Large intestine (tissue), 3 donors: ENCODE measurements around the gene TPD52L1. TPM values are rescaled to one million over a fixed set of nuclear protein-coding genes. Genes with fewer than 3 reads are reported as not detected.
A peak's percentile ranks its signal among the peaks of the same experiment; 100 is the strongest.

Experiments used
- DNase-seq, 2 donors: peaks; one replicate each; pipeline versions ENCODE4 v3.0.0 to v3.0.0-alpha.2; 2013
- H3K27ac ChIP-seq: one replicate; pipeline ENCODE4 v1.5.1; 2013; ENCODE audit warnings: low read length
- H3K27me3 ChIP-seq: 2 replicates; pipeline ENCODE4 v1.6.1; 2013; ENCODE audit warnings: low read length; ENCODE audit not compliant: control insufficient read depth, insufficient read depth
- H3K36me3 ChIP-seq: 2 replicates; pipeline ENCODE4 v1.6.1; 2013; ENCODE audit warnings: low read length; ENCODE audit not compliant: control insufficient read depth, insufficient read depth
- H3K4me1 ChIP-seq: one replicate; pipeline ENCODE4 v1.6.1; 2013; ENCODE audit warnings: low read length; ENCODE audit not compliant: control insufficient read depth, insufficient read depth
- H3K4me3 ChIP-seq: one replicate; pipeline ENCODE4 v1.5.1; 2013; ENCODE audit warnings: low read length
- H3K9me3 ChIP-seq: one replicate; pipeline ENCODE4 v1.6.1; 2013; ENCODE audit warnings: mild to moderate bottlenecking, low read depth, low read length, moderate library complexity; ENCODE audit not compliant: control insufficient read depth
- WGBS: methylation state at CpG from one replicate; pipeline ENCODE4 v1.1.5; 2013; ENCODE audit warnings: low lambda C conversion rate; ENCODE audit not compliant: insufficient coverage; 5-methylcytosine and 5-hydroxymethylcytosine counted together
- polyA plus RNA-seq: library from polyadenylated mRNA; unstranded; fragments of 120-200 nt; gene quantifications from one replicate; pipeline ENCODE4 v1.2.1, GENCODE V29; 2013

Gene TPD52L1
- polyA plus RNA-seq, 1 donor, result 53.4 TPM

GRCh38 chr6:125129354-125129753 is 24.2 kb upstream of the TPD52L1 start:
- no peak overlapping the region for H3K27ac ChIP-seq
- H3K4me1 ChIP-seq, result no peaks in the 10 kb centered on the region
- DNase-seq, result no peak
- H3K4me3 ChIP-seq, result no peak overlapping the region
- no peaks in the 10 kb centered on the region for H3K36me3 ChIP-seq
- WGBS, result 73% methylated on average over 4 of the region's 4 CpGs
- peaks cover 6% of the 10 kb centered on the region for H3K9me3 ChIP-seq
- no peaks in the 10 kb centered on the region for H3K27me3 ChIP-seq

- no CpG with 5 or more reads among the region's 1 CpG for WGBS
- DNase-seq, result no peak
These were observed 21.5 kb upstream of the TPD52L1 start for GRCh38 chr6:125132058-125132457.

GRCh38 chr6:125136378-125136777 is 17.2 kb upstream of the TPD52L1 start:
- Histone ChIP-seq H3K36me3 (no peaks in the 10 kb centered on the region), H3K9me3 (no peaks in the 10 kb centered on the region), H3K27ac (no peak overlapping the region), H3K4me3 (no peak overlapping the region), H3K4me1 (no peaks in the 10 kb centered on the region), H3K27me3 (no peaks in the 10 kb centered on the region)
- no peak for DNase-seq
- no CpG with 5 or more reads among the region's 3 CpGs for WGBS

More at GRCh38 chr6:125132058-125132457, 21.5 kb upstream of the TPD52L1 start:
- Histone ChIP-seq H3K4me1 (no peaks in the 10 kb centered on the region), H3K9me3 (no peaks in the 10 kb centered on the region), H3K27ac (no peak overlapping the region), H3K4me3 (no peak overlapping the region), H3K27me3 (no peaks in the 10 kb centered on the region), H3K36me3 (no peaks in the 10 kb centered on the region)

DNA sequence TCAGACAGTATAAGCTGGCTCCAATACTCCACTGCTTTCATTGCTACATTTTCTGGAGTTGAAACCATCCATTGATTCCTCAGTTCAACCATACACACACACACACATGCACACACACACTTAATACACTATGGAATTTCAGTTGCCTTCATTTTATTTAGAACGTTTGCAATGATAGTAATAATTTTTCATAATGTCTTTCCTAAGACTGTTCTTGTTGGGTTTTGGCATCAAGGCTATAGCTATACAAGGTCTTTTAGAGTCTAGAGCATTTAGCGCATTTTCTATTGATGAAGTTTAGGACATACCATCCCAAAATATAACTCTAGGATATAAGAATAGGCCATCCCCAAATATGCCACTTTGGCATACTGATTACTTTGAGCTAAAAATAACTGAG is 15.5 kb upstream of the TPD52L1 start:
- Histone ChIP-seq H3K4me3 (no peak overlapping the region), H3K9me3 (no peaks in the 10 kb centered on the region), H3K4me1 (no peaks in the 10 kb centered on the region), H3K27ac (no peak overlapping the region), H3K27me3 (no peaks in the 10 kb centered on the region), H3K36me3 (no peaks in the 10 kb centered on the region)
- WGBS, result 100% methylated on average over 1 of the region's 2 CpGs
- no peak for DNase-seq

DNA sequence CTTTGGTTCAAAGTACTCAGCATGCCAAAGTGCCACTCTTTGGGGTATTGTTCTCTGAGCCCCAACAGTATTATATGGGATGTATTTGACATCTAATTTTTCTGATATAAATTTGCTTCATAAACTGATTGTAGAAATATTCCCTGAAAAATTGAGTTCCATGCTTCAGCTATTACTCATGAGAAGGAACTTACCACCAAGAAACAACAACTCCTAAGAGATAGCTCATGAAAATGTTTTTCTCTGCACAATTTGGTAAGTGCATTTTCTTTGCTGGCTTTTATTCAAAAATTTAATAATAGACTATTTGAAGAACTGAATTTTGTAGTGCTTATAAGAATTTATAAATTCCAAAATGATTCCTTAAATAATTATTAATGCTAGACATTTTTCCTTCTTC is 12.8 kb upstream of the TPD52L1 start:
- no peak for DNase-seq
- H3K27me3 ChIP-seq, result no peaks in the 10 kb centered on the region
- no peaks in the 10 kb centered on the region for H3K36me3 ChIP-seq
- no peak overlapping the region for H3K4me3 ChIP-seq
- no peaks in the 10 kb centered on the region for H3K9me3 ChIP-seq
- no peak overlapping the region for H3K27ac ChIP-seq
- H3K4me1 ChIP-seq, result no peaks in the 10 kb centered on the region

- no peak for DNase-seq
- no CpG with 5 or more reads among the region's 2 CpGs for WGBS
These were observed 11.0 kb upstream of the TPD52L1 start for GRCh38 chr6:125142618-125143017.

GRCh38 chr6:125144822-125145221 is 8.8 kb upstream of the TPD52L1 start:
- WGBS, result no CpG with 5 or more reads among the region's 1 CpG
- Histone ChIP-seq H3K36me3 (no peaks in the 10 kb centered on the region), H3K27me3 (peaks cover 13% of the 10 kb centered on the region), H3K4me3 (no peak overlapping the region), H3K4me1 (no peaks in the 10 kb centered on the region), H3K9me3 (no peaks in the 10 kb centered on the region), H3K27ac (no peak overlapping the region)
- no peak for DNase-seq

More at GRCh38 chr6:125142618-125143017, 11.0 kb upstream of the TPD52L1 start:
- Histone ChIP-seq H3K27me3 (peaks cover 8% of the 10 kb centered on the region), H3K4me3 (no peak overlapping the region), H3K9me3 (no peaks in the 10 kb centered on the region), H3K4me1 (no peaks in the 10 kb centered on the region), H3K27ac (no peak overlapping the region), H3K36me3 (no peaks in the 10 kb centered on the region)

DNA sequence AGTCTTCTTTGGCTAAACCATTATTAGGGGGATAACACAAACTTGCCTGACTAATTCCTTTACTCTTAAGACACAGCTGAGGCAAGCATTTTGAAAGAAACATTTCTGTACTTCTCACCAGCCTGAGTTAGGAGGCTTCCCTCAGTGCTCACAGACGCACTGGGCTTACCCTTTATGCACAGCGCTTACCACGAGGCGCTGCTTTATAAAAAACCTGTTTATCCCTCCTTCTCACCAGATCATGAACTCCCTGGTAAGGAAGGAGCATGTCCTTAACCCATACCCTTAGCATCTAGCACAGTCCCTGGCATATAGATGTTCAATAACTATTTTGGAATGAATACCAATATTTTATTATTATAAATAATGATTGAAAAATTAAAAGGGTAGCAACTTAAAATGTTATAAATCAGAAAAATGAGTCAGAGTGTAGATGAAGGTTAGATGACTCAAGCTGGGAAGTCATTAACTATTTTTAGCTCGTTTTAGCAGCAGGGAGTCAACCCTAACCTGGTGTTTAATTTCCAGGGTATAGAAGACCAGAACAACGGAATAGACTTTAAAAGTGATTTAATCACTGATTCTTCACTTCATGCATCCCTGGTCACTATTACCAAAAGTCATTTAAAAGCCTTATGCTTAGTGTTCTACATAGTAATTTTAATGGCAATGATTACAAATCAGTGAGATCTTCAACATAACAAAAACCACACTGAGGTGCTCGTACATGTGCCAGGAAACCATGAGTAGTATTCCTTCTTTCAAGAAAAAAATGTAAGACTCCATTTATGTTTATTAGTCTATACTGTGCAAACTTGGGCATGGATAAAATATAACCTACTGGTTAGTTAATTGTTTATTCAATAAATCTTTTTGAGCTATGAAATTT is 4.1 kb upstream of the TPD52L1 start:
- Histone ChIP-seq H3K36me3 (no peaks in the 10 kb centered on the region), H3K4me1 (peaks cover 4% of the 10 kb centered on the region), H3K27me3 (peaks cover 18% of the 10 kb centered on the region), H3K9me3 (no peaks in the 10 kb centered on the region), H3K27ac (no peak overlapping the region), H3K4me3 (no peak overlapping the region)
- WGBS, result 100% methylated on average over 1 of the region's 7 CpGs
- no peak for DNase-seq

- Histone ChIP-seq H3K4me1 (peaks cover 4% of the 10 kb centered on the region), H3K27ac (no peak overlapping the region), H3K36me3 (no peaks in the 10 kb centered on the region), H3K4me3 (no peak overlapping the region), H3K27me3 (peaks cover 17% of the 10 kb centered on the region), H3K9me3 (no peaks in the 10 kb centered on the region)
- DNase-seq, result no peak
- 77% methylated on average over 3 of the region's 4 CpGs for WGBS
These were observed 1.9 kb upstream of the TPD52L1 start for GRCh38 chr6:125151700-125152099.

GRCh38 chr6:125154118-125154760 is 666 bp downstream of the TPD52L1 start:
- WGBS, result no CpG with 5 or more reads among the region's 50 CpGs
- H3K4me1 ChIP-seq, result peaks cover 4% of the 10 kb centered on the region
- H3K9me3 ChIP-seq, result no peaks in the 10 kb centered on the region
- H3K27me3 ChIP-seq, result peaks cover 6% of the 10 kb centered on the region
- H3K4me3 ChIP-seq, result peak overlapping the region; percentile 94
- H3K27ac ChIP-seq, result peak overlapping the region; percentile 60
- H3K36me3 ChIP-seq, result no peaks in the 10 kb centered on the region
- DNase-seq, result peak; percentile 19 to 75
